CD4-positive, alpha-beta T cell (primary cell): Measurements from ENCODE around the gene GSTM5. TPM values are rescaled to one million over a fixed set of nuclear protein-coding genes. Genes with fewer than 3 reads are reported as not detected.

Experiments
- ATAC-seq: fragments of 200-7000 bp; cut with Tn5 transposase; one replicate; pipeline ENCODE4 v1.10.0; 2022; ENCODE audit warnings: mild to moderate bottlenecking; ENCODE audit not compliant: poor library complexity
- CTCF ChIA-PET: fragments of 350-600 bp; sonication (Branson Sonifier 250); formaldehyde crosslinking; loops from one replicate; lab custom pipeline; 2021; ENCODE audit warnings: antibody characterized with exemption, inconsistent platforms; lab: Charles Lee
- POLR2A ChIA-PET: fragments of 350-600 bp; sonication (Branson Sonifier 250); formaldehyde crosslinking; loops from one replicate; lab custom pipeline; 2021; ENCODE audit warnings: antibody characterized with exemption, inconsistent platforms; lab: Charles Lee
- DNase-seq, 14 experiments: peaks; one replicate each; pipeline ENCODE4 v3.0.0-alpha.2; 2013 to 2020; ENCODE audit warnings: mixed read lengths in 2 of 14
- H3K27ac ChIP-seq, 2 donors: one replicate each; pipeline versions ENCODE4 v1.5.1 to v1.7.0; 2013; ENCODE audit warnings: low read length in 2 of 2, low read depth in 1 of 2, mild to moderate bottlenecking in 1 of 2
- H3K27me3 ChIP-seq, 2 experiments: 1 replicate in 1 of 2; 2 replicates in 1 of 2; pipeline versions ENCODE4 v1.6.1 to v1.7.0; 2013; ENCODE audit warnings: low read length in 2 of 2, control low read depth in 1 of 2, mild to moderate bottlenecking in 1 of 2, moderate library complexity in 1 of 2; ENCODE audit not compliant: insufficient read depth in 2 of 2, control insufficient read depth in 1 of 2
- H3K36me3 ChIP-seq: one replicate; pipeline ENCODE4 v1.6.1; 2013; ENCODE audit warnings: low read length, control low read depth; ENCODE audit not compliant: insufficient read depth
- H3K4me1 ChIP-seq: one replicate; pipeline ENCODE4 v1.6.1; 2013; ENCODE audit warnings: low read length, control low read depth; ENCODE audit not compliant: insufficient read depth
- H3K4me3 ChIP-seq: one replicate; pipeline ENCODE4 v1.5.1; 2013; ENCODE audit warnings: mild to moderate bottlenecking, low read length, moderate library complexity
- H3K9me3 ChIP-seq, 2 experiments: 1 replicate in 1 of 2; 2 replicates in 1 of 2; pipeline versions ENCODE4 v1.6.1 to v1.7.0; 2013; ENCODE audit warnings: low read length in 2 of 2, mild to moderate bottlenecking in 2 of 2, control low read depth in 1 of 2, moderate library complexity in 1 of 2; ENCODE audit not compliant: control insufficient read depth in 1 of 2, insufficient read depth in 1 of 2
- H3K27ac Mint-ChIP-seq: one replicate; pipeline ENCODE4 v1.8.0; 2020; ENCODE audit warnings: mixed read lengths
- H3K27me3 Mint-ChIP-seq: one replicate; pipeline ENCODE4 v1.8.0; 2021; ENCODE audit warnings: mixed read lengths
- H3K36me3 Mint-ChIP-seq: one replicate; pipeline ENCODE4 v1.8.0; 2021; ENCODE audit warnings: low read depth, mixed read lengths
- H3K4me1 Mint-ChIP-seq: one replicate; pipeline ENCODE4 v1.8.0; 2021; ENCODE audit warnings: low read depth, mixed read lengths
- H3K4me3 Mint-ChIP-seq: one replicate; pipeline ENCODE4 v1.8.0; 2020; ENCODE audit warnings: mild to moderate bottlenecking, mixed read lengths
- H3K9me3 Mint-ChIP-seq: one replicate; pipeline ENCODE4 v1.8.0; 2020; ENCODE audit warnings: mixed read lengths
- CTCF ChIP-seq: fragments of 200-600 bp; IDR thresholded peaks from one replicate; pipeline ENCODE4 v1.8.0; 2022; ENCODE audit warnings: antibody characterized with exemption, mild to moderate bottlenecking
- intact Hi-C, 2 experiments: fragments of 100-400 bp; cut with DNase I in 1 of 2; cut with micrococcal nuclease in 1 of 2; formaldehyde crosslinking; loops; one replicate each; pipeline versions ENCODE4 v1.15.1 to v1.9.0; 2023 to 2025; cut with DNase I, micrococcal nuclease
- total RNA-seq, 174 experiments: library from RNA in 2 of 174; stranded (reverse) in 2 of 174; gene quantifications; one replicate each; pipeline ENCODE4 v1.2.3 and lab custom pipeline; 2021 to 2026

The GSTM5 gene
- total RNA-seq, 2 experiments from 2014 or later, result 0.20 to 0.36 TPM

- ChIA-PET POLR2A (interaction anchor here (1.3 kb wide), 1 partner anchor 10 kb away, joined by 3 read pairs; no protein-coding TSS in a partner anchor), CTCF (interaction anchor here (0.6 kb wide), 1 partner anchor 612 kb away, joined by 3 read pairs; no protein-coding TSS in a partner anchor)
- Histone ChIP-seq H3K27ac (no peak overlapping the region), H3K27me3 (peaks cover 5 to 10% of the 10 kb centered on the region in 2 experiments), H3K4me3 (no peak overlapping the region), H3K9me3 (peaks cover 0 to 5% of the 10 kb centered on the region in 2 experiments), H3K36me3 (no peaks in the 10 kb centered on the region), H3K4me1 (no peaks in the 10 kb centered on the region)
- Mint-ChIP-seq H3K4me3 (no peak overlapping the region), H3K27me3 (peaks cover 10% of the 10 kb centered on the region), H3K4me1 (no peaks in the 10 kb centered on the region), H3K36me3 (no peaks in the 10 kb centered on the region), H3K9me3 (no peaks in the 10 kb centered on the region), H3K27ac (no peak overlapping the region)
- DNase-seq (no peak), ATAC-seq (no peak)
- TF ChIP-seq CTCF, result no peak
- intact Hi-C loops, result no loop called here
These were observed 37.2 kb downstream of the GSTM5 start for GRCh38 chr1:109749221-109749620.

- TF ChIP-seq CTCF, result no peak
- ChIA-PET POLR2A (no interaction called here), CTCF (no interaction called here)
- DNase-seq (no peak), ATAC-seq (no peak)
- Histone ChIP-seq H3K36me3 (no peaks in the 10 kb centered on the region), H3K9me3 (peaks cover 0 to 5% of the 10 kb centered on the region in 2 experiments), H3K4me1 (no peaks in the 10 kb centered on the region), H3K4me3 (no peak overlapping the region), H3K27ac (no peak overlapping the region), H3K27me3 (peaks cover 5 to 10% of the 10 kb centered on the region in 2 experiments)
- no peaks in the 10 kb centered on the region for H3K4me1 Mint-ChIP-seq
- intact Hi-C loops, result no loop called here
- no peak overlapping the region for H3K4me3 Mint-ChIP-seq
- no peaks in the 10 kb centered on the region for H3K36me3 Mint-ChIP-seq
- no peaks in the 10 kb centered on the region for H3K9me3 Mint-ChIP-seq
- no peak overlapping the region for H3K27ac Mint-ChIP-seq
- H3K27me3 Mint-ChIP-seq, result peaks cover 10% of the 10 kb centered on the region
These were observed 38.3 kb downstream of the GSTM5 start for GRCh38 chr1:109750241-109750882.

- H3K4me3 ChIP-seq, result no peak overlapping the region
- intact Hi-C loops, result no loop called here
- H3K9me3 Mint-ChIP-seq, result no peaks in the 10 kb centered on the region
- ChIA-PET CTCF (no interaction called here), POLR2A (no interaction called here)
- ATAC-seq (no peak), DNase-seq (no peak)
- no peak overlapping the region for H3K27ac ChIP-seq
- H3K27ac Mint-ChIP-seq, result no peak overlapping the region
- TF ChIP-seq CTCF, result no peak
- no peaks in the 10 kb centered on the region for H3K36me3 ChIP-seq
- no peaks in the 10 kb centered on the region for H3K4me1 Mint-ChIP-seq
- H3K36me3 Mint-ChIP-seq, result no peaks in the 10 kb centered on the region
- H3K4me3 Mint-ChIP-seq, result no peak overlapping the region
- H3K27me3 ChIP-seq, result peaks cover 5 to 10% of the 10 kb centered on the region in 2 experiments
- H3K27me3 Mint-ChIP-seq, result peaks cover 10% of the 10 kb centered on the region
- H3K4me1 ChIP-seq, result no peaks in the 10 kb centered on the region
- H3K9me3 ChIP-seq, result peaks cover 0 to 5% of the 10 kb centered on the region in 2 experiments
These were observed 38.9 kb downstream of the GSTM5 start for GRCh38 chr1:109750920-109751319.
